K562 (cell line): ENCODE measurements around the gene RAD21L1.
A peak's percentile ranks its signal among the peaks of the same experiment; 100 is the strongest.
"Not testable (repeated sequence)": the region's sequence is repeated elsewhere in the genome, so short reads cannot be mapped to it uniquely, and the experiment has no call there.

Source experiments
- CEBPG ChIP-seq, 3 experiments: fragments of 200-800 bp in 1 of 3; sonication (Bioruptor generic) in 1 of 3; sonication (generic) in 1 of 3; formaldehyde crosslinking in 1 of 3; IDR thresholded peaks in 2 of 3; conservative IDR thresholded peaks in 1 of 3; 2 replicates each; pipeline versions ENCODE4 v1.6.1 to v1.8.0; 2016 to 2022; ENCODE audit warnings: missing compliant biosample characterization in 2 of 3, missing genetic modification characterization in 2 of 3, mild to moderate bottlenecking in 1 of 3, missing genetic modification reagents in 1 of 3
- DLX4 ChIP-seq: fragments of 250-450 bp; sonication (Bioruptor Pico); IDR thresholded peaks from 2 replicates; pipeline ENCODE4 v1.6.1; 2021; ENCODE audit warnings: mild to moderate bottlenecking
- FOXA1 ChIP-seq: fragments of 450-650 bp; IDR thresholded peaks from 2 replicates; pipeline ENCODE4 v1.6.1; 2016; ENCODE audit warnings: mild to moderate bottlenecking, borderline replicate concordance
- FOXO4 ChIP-seq: fragments of 450-650 bp; formaldehyde crosslinking; IDR thresholded peaks from 2 replicates; pipeline ENCODE4 v1.4.0; 2020; ENCODE audit warnings: mild to moderate bottlenecking, moderate library complexity
- PKNOX1 ChIP-seq: fragments of 450-650 bp; IDR thresholded peaks from 2 replicates; pipeline ENCODE4 v1.6.1; 2016
- RBFOX2 ChIP-seq: fragments of 200-400 bp; formaldehyde crosslinking; IDR thresholded peaks from 2 replicates; pipeline ENCODE4 v1.6.1; 2017; ENCODE audit warnings: low read depth, mild to moderate bottlenecking, low read length, moderate library complexity
- TCF7 ChIP-seq: sonication (generic); IDR thresholded peaks from 2 replicates; pipeline ENCODE4 v1.6.1; 2016; ENCODE audit warnings: antibody characterized with exemption, borderline replicate concordance
- VEZF1 ChIP-seq: fragments of 200-800 bp; sonication (Bioruptor generic); IDR thresholded peaks from 2 replicates; pipeline ENCODE4 v1.6.1; 2017; ENCODE audit warnings: missing genetic modification characterization, missing compliant biosample characterization

GRCh38 chr20:1216527-1217427 is 9.1 kb upstream of the RAD21L1 start:
- not testable (repeated sequence) for TF ChIP-seq DLX4 (CRISPR knock-in tag); RBFOX2; FOXO4; CEBPG (CRISPR knock-in tag; IDR thresholded peaks at IDR 0.05); CEBPG (tag; conservative IDR thresholded peaks at IDR 0.05 in 1 of 2, IDR thresholded peaks at IDR 0.05 in 1 of 2); VEZF1 (CRISPR knock-in tag); TCF7; FOXA1
- peak; percentile 77 for TF ChIP-seq PKNOX1
